Stimulated activated CD4-positive, alpha-beta T cell treated with anti-CD3 and anti-CD28 coated beads, Interleukin-12 subunit alpha, Interleukin-12 subunit beta, amount 100 ng/mL, for 48 hours (primary cell): Measurements from ENCODE around the gene ASB18.

Experiments
- DNase-seq, 3 donors: peaks; one replicate each; pipeline ENCODE4 v3.0.0-alpha.2; 2020; ENCODE audit warnings: low read depth in 2 of 3, low spot score in 1 of 3

The ASB18 gene

GRCh38 chr2:236209535-236209934 is 54.7 kb downstream of the ASB18 start:
- no peak for DNase-seq

DNA sequence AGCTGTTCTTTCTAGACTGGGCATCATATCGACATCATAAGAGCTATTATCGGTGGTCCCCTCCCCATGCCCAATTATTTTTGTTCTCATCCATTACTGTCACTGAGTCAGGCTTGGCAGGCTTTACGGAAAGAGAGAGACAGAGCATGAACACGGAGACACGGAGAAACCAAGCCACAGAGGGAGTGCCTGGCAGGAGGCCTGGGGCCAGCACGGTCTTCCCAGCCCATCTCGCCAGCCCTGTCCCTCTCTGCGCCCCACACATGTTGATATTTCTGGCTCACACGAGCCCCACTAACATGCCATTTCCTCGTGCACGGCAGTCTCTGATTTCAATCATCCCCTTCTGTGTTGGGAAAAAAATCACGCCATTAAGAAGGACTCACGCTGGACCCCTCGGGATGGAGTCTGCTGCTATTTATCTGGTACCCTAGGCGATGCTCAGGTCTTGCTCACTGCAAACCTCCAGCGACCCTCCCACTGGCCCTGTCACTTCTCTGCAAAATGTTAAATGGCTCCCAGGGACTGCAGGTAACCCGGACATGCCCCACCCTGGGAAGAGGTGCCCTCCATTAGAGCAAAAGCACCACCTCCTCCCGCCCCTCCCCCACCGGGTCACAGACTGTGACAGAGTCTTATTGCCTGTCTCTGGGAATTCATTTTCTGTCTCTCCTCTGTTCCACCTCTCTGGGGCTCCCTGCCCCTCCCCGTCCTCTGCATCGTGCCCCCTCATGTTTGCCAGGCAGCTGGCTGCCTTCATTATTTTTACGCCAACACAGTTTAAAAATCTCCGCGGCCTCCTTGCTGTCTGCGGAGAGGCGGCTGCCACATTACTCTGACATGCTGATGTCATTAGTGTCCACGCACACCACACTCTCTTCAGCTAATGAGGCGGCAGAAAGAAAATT is 55.9 kb downstream of the ASB18 start:
- no peak for DNase-seq

DNA sequence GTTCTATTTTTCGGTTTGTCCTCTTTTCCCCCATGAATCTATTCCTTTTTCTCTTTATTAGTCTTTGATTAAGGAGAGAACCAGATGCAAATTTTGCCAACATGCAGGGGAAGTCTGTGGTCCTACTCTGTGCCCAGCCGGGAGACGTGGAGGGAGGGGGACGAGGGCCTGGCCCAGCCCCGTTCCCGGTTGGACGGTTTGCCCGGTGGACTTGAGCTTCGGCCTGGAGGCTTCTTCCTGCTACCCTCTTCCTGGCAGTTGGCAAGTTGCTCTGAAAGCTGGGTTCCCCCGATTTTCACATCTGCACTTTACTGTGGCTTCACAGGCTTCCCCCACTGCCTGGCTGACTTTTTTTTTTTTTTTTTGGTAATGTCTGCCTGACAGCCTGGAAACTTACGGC is 56.7 kb downstream of the ASB18 start:
- DNase-seq: no peak

DNA sequence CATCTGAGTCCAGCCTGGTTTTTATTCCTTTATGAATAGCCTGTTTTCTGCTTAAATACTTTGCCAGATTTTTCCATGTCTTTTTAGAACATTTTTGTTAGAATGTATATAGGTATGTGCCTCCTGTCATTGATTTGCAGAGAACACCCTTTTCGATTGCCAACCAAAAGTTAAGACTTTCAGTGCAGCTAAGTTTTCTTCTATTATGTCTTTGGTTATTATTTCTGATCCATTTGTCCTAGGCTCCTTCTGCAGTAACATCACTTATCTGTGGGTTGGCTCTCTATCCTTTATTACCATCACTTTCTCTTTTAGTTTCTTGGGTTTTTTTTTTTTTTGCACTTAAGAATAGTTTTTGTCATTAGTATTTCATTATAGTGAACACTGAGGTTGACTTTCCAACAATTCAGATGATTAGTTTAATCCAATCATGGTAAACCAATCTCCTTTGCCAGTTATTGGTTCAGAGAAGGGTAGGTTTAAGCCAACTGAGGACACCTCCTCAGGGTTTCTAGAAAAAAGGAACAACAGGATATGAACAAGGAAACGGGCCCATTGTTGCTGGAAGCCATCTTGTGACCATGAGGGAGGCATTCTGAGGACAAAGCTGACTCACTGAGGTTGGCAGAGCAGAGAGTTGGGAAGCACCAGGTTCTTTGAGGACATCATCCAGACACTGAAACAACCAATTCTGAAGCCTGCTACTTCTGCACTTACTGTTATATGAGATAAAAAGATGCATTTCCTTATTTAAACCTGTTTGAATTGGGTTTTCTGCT is 58.1 kb downstream of the ASB18 start:
- no peak for DNase-seq

GRCh38 chr2:236204953-236205352 is 59.3 kb downstream of the ASB18 start:
- no peak for DNase-seq

GRCh38 chr2:236200378-236200777 is 63.8 kb downstream of the ASB18 start:
- no peak for DNase-seq

- DNase-seq: no peak
Measured at GRCh38 chr2:236196366-236196765, 67.8 kb downstream of the ASB18 start.

DNA sequence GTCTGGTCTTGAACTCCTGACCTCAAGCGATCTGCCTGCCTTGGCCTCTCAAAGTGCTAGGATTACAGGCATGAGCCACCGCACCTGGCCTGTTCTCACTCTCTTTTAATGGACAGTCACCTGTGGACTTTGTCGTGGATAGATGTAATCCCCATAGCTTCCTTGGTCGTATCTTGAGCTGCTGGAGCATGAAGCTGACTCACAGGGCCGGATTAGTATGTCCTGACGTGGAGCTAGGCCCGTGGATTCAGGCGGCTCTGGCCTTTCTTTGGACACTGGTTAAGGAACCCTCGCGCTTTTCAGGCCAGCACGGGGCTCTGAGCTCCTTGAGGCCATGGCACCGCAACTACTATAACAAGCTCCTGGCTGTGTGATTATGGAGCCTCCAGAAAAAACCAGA is 68.5 kb downstream of the ASB18 start:
- DNase-seq: no peak

- DNase-seq: no peak
Measured at GRCh38 chr2:236194786-236195185, 69.4 kb downstream of the ASB18 start.

DNA sequence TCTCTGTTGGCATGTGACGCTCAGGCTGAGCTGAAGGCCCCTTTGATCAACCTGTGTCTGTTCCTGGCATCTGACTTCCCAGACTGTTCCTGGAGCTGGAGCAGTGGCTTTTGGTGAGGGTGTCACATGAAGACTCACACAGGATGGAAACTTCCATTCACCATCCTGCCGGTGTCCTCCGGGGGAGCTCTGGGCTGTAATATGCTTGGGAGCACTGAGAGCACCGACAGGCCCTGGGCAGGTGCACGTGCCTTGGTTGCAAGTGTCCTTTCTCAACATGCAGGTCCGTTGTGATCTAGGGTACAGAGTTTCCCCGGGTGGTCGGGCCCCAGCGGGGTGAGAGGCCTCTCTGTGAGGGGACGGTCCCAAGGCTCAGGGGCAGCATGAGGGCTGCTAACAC is 71.2 kb downstream of the ASB18 start:
- no peak for DNase-seq

GRCh38 chr2:236190674-236191073 is 73.5 kb downstream of the ASB18 start:
- DNase-seq: no peak

DNA sequence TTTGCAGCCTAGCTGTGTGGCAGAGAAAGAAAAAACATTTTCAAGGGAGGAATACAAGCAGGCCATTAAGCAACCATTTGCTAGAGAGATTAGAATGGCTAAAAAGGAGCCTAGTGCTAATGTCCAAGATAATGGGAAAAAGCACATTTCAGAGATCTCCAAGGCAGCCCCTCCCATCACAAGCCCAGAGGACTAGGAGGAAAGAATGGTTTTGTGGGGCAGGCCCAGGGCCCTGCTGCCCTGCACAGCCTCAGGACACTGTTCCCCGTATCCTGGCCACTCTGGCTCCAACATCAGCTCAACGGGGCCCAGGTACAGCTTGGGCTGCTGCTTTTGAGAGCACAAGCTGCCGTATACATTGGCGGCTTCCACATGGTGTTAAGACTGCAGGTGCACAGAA is 79.5 kb downstream of the ASB18 start:
- no peak for DNase-seq

GRCh38 chr2:236180831-236181453 is 83.3 kb downstream of the ASB18 start:
- DNase-seq: no peak

- DNase-seq: no peak
Measured at GRCh38 chr2:236180076-236180816, 84.0 kb downstream of the ASB18 start.

- no peak for DNase-seq
Measured at GRCh38 chr2:236179236-236180075, 84.8 kb downstream of the ASB18 start.

DNA sequence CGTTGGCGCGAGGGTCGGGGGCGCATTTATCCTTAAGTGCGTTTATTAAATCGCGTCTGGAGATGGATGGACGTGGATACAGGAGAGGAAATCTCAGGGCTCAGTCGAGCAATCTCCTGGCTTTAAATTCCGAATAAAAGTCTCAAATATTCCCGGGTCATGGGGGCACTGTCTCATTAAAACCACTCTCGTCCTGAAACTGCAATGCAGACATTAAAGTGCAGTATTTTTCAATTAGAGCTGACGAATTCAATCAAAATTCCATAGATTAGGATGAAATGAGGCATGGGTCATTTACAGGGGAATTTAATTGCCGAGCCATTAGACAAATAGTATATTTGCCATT is 85.3 kb downstream of the ASB18 start:
- DNase-seq: no peak

GRCh38 chr2:236177967-236178889 is 86.0 kb downstream of the ASB18 start:
- DNase-seq: peak in 1 of 3 donors; percentile 36

DNA sequence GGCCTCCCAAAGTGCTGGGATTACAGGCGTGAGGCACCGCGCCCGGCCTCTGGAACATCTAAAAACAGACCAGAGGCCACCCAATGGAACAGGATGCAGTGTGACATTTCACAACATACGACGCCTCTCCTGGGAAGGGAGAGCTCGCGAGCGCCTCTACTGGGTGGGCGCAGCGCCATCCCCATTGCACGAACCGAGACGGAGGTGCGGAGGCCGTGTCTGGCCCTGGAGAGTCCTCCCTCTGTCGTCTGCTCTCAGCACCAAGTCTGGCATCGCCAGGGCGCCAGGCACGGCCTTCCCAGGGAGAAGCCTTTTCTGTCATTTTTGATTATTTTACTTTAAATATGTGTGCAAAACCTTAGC is 86.6 kb downstream of the ASB18 start:
- peak in 1 of 3 donors; percentile 30 for DNase-seq

GRCh38 chr2:236176951-236177350 is 87.3 kb downstream of the ASB18 start:
- DNase-seq: no peak
